Osteocyte (in vitro differentiated cells): ENCODE results near the gene PHAX. TPM values are rescaled to one million over a fixed set of nuclear protein-coding genes. Genes with fewer than 3 reads are reported as not detected.

Experiments used
- DNase-seq: peaks from one replicate; pipeline ENCODE4 v3.0.0; 2021; ENCODE audit warnings: mixed read lengths; ENCODE audit not compliant: unreplicated experiment; ENCODE audit errors: extremely low spot score
- H3K27ac Mint-ChIP-seq: one replicate; pipeline ENCODE4 v1.8.0; 2021; ENCODE audit warnings: mild to moderate bottlenecking, mixed read lengths; ENCODE audit not compliant: unreplicated experiment
- H3K27me3 Mint-ChIP-seq: one replicate; pipeline ENCODE4 v1.8.0; 2021; ENCODE audit warnings: mixed read lengths; ENCODE audit not compliant: unreplicated experiment
- H3K36me3 Mint-ChIP-seq: one replicate; pipeline ENCODE4 v1.8.0; 2021; ENCODE audit warnings: mixed read lengths; ENCODE audit not compliant: unreplicated experiment
- H3K4me1 Mint-ChIP-seq: one replicate; pipeline ENCODE4 v1.8.0; 2021; ENCODE audit warnings: mixed read lengths; ENCODE audit not compliant: unreplicated experiment
- H3K4me3 Mint-ChIP-seq: one replicate; pipeline ENCODE4 v1.8.0; 2021; ENCODE audit warnings: mild to moderate bottlenecking, moderate library complexity, mixed read lengths; ENCODE audit not compliant: unreplicated experiment
- H3K9me3 Mint-ChIP-seq: one replicate; pipeline ENCODE4 v1.8.0; 2021; ENCODE audit warnings: mixed read lengths; ENCODE audit not compliant: unreplicated experiment
- total RNA-seq: library from RNA; stranded (reverse); gene quantifications from 2 replicates; pipeline ENCODE4 v1.2.1, GENCODE V29; 2021
- TF ChIP-seq, protein P1 (sequence below): fragments of 200-600 bp; sonication (generic); IDR thresholded peaks from 2 replicates; pipeline ENCODE4 v1.5.0; 2021; ENCODE audit warnings: antibody characterized with exemption, mild to moderate bottlenecking, moderate library complexity

Gene PHAX
- total RNA-seq, 1 donor from 2014 or later = 43.4 TPM

DNA sequence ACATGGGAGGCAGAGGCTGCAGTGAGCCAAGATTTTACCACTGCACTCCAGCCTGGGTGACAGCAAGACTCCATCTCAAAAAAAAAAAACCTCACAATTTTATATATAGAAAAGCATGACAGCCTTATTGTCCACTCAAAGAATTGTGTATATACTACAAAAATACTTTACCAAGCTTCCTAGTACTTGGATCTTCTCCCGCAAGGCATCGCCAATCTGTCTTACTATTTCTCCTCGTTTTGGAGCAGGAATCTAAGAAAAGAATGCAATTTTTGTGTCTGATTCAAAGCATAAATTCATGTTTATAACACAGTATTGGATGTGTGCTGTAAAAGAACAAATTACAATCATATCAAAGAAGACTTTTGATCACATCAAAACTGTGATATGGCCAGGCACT, 17.0 kb upstream of the PHAX start:
- Mint-ChIP-seq H3K9me3 (no peaks in the 10 kb centered on the region), H3K27me3 (no peaks in the 10 kb centered on the region), H3K4me3 (no peak overlapping the region), H3K27ac (no peak overlapping the region), H3K36me3 (peaks cover 44% of the 10 kb centered on the region), H3K4me1 (no peaks in the 10 kb centered on the region)
- DNase-seq = no peak
- TF ChIP-seq, protein P1, sequence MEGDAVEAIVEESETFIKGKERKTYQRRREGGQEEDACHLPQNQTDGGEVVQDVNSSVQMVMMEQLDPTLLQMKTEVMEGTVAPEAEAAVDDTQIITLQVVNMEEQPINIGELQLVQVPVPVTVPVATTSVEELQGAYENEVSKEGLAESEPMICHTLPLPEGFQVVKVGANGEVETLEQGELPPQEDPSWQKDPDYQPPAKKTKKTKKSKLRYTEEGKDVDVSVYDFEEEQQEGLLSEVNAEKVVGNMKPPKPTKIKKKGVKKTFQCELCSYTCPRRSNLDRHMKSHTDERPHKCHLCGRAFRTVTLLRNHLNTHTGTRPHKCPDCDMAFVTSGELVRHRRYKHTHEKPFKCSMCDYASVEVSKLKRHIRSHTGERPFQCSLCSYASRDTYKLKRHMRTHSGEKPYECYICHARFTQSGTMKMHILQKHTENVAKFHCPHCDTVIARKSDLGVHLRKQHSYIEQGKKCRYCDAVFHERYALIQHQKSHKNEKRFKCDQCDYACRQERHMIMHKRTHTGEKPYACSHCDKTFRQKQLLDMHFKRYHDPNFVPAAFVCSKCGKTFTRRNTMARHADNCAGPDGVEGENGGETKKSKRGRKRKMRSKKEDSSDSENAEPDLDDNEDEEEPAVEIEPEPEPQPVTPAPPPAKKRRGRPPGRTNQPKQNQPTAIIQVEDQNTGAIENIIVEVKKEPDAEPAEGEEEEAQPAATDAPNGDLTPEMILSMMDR = no peak

DNA sequence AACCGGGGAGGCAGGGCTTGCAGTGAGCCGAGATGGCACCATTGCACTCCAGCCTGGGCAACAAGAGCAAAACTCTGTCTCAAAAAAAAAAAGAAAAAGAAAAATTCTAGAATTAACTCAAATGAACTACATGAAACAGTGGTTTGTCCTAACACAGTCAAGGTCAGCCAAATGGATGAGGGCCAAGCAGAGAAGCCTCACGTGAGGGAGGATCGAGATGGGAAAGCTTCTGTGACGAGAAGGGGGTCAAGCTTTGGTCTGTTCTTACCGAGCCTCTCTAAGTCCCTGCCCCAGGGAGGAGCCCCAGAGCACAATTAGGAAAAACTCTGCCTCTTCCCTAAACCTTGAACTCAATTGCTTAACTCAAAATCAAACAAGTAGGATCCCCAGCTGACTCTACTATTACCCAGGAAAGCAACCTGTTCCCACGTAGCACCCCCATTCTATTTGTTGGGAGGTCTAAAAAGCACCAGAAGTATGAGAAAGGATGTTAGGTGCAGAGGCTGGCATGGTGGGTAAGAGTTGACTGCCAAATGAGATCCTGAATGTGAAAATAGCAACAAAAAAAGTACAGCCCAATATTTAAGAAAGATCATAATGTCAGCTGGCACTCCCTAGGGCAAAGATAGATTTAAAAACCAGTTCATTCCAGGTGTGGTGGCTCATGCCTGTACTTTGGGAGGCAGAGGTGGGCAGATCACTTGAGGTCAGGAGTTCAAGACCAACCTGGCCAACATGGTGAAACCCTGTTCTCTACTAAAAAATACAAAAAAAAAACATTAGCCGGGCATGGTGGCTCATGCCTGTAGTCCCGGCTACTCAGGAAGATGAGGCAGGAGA, 13.0 kb upstream of the PHAX start:
- peaks cover 20% of the 10 kb centered on the region for H3K36me3 Mint-ChIP-seq
- peaks cover 9% of the 10 kb centered on the region for H3K4me1 Mint-ChIP-seq
- DNase-seq = no peak
- TF ChIP-seq, protein P1 = no peak
- peak overlapping the region; percentile 1 for H3K27ac Mint-ChIP-seq
- no peak overlapping the region for H3K4me3 Mint-ChIP-seq
- no peaks in the 10 kb centered on the region for H3K9me3 Mint-ChIP-seq
- no peaks in the 10 kb centered on the region for H3K27me3 Mint-ChIP-seq

DNA sequence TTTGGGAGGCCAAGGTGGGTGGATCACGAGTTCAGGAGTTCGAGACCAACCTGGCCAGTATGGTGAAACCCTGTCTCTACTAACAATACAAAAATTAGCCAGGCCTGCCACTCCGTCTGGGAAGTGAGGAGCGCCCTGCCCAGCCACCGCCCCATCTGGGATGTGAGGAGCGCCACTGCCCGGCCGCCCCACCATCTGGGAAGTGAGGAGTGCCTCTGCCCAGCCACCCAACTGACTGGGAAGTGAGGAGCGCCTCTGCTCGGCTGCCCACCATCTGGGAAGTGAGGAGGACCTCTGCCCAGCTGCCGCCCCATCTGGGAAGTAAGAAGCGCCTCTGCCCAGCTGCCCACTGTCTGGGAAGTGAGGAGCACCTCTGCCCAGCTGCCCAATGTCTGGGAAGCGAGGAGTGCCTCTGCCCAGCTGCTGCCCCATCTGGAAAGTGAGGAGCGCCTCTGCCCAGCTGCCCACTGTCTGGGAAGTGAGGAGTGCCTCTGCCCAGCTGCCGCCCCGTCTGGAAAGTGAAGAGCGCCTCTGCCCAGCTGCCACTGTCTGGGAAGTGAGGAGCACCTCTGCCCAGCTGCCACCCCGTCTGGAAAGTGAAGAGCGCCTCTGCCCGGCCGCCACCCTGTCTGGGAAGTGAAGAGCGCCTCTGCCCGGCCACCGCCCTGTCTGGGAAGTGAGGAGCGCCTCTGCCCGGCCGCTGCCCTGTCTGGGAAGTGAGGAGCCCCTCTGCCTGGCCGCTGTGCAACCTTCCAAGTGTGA, 11.0 kb upstream of the PHAX start:
- Mint-ChIP-seq H3K4me3 (no peak overlapping the region), H3K27me3 (no peaks in the 10 kb centered on the region), H3K9me3 (no peaks in the 10 kb centered on the region), H3K4me1 (peaks cover 22% of the 10 kb centered on the region), H3K36me3 (peaks cover 9% of the 10 kb centered on the region), H3K27ac (no peak overlapping the region)
- DNase-seq = no peak
- TF ChIP-seq, protein P1 = no peak

DNA sequence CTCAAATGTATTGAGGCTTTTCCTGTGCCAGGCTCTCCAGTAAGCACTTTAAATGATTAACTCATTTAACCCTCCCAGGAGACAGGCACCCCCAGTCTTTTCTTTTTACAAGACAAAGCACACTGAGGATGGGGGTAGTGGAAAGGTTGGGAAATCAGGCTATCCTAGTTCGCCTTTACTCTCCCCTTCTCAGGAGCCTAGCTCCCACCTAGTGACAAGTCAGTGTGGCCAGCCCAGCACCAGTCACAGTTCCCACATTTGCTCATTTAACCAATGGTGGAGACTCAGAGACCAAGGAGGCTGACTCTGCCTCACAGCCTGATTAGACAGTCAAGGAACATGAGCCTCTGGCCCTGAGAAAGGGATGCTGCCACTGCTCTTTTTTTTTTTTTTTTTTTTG, 9.2 kb upstream of the PHAX start:
- Mint-ChIP-seq H3K9me3 (no peaks in the 10 kb centered on the region), H3K36me3 (peaks cover 6% of the 10 kb centered on the region), H3K4me1 (peaks cover 25% of the 10 kb centered on the region), H3K27me3 (no peaks in the 10 kb centered on the region), H3K27ac (no peak overlapping the region), H3K4me3 (no peak overlapping the region)
- DNase-seq = peak; percentile 5
- TF ChIP-seq, protein P1 = no peak
